HepG2 (cell line): ENCODE data around the gene TMED3. TPM values are rescaled to one million over a fixed set of nuclear protein-coding genes. Genes with fewer than 3 reads are reported as not detected.
A peak's percentile ranks its signal among the peaks of the same experiment; 100 is the strongest.

Experiments
- HIVEP1 ChIP-seq: sonication (generic); formaldehyde crosslinking; IDR thresholded peaks from 2 replicates; pipeline ENCODE4 v1.4.0; 2020; ENCODE audit warnings: mild to moderate bottlenecking, missing genetic modification reagents
- KDM2A ChIP-seq: sonication (generic); formaldehyde crosslinking; IDR thresholded peaks from 2 replicates; pipeline ENCODE4 v1.4.0; 2020; ENCODE audit warnings: low read depth, missing genetic modification reagents, borderline replicate concordance
- NCOA2 ChIP-seq: sonication (generic); formaldehyde crosslinking; IDR thresholded peaks from 2 replicates; pipeline ENCODE4 v1.8.0; 2022; ENCODE audit warnings: inconsistent platforms
- SOX5 ChIP-seq: IDR thresholded peaks from 2 replicates; pipeline ENCODE4 v1.6.1; 2016; ENCODE audit warnings: borderline replicate concordance
- ZBTB42 ChIP-seq: sonication (generic); formaldehyde crosslinking; IDR thresholded peaks from 2 replicates; pipeline ENCODE4 v1.5.0; 2020; ENCODE audit warnings: mild to moderate bottlenecking, missing genetic modification reagents
- ZIK1 ChIP-seq: sonication (generic); formaldehyde crosslinking; IDR thresholded peaks from 2 replicates; pipeline ENCODE4 v1.5.0; 2020; ENCODE audit warnings: mild to moderate bottlenecking, low read depth, missing genetic modification reagents, borderline replicate concordance
- ZNF10 ChIP-seq: sonication (generic); formaldehyde crosslinking; IDR thresholded peaks from 2 replicates; pipeline ENCODE4 v1.4.0; 2020; ENCODE audit warnings: mild to moderate bottlenecking, low read depth, missing genetic modification reagents, borderline replicate concordance
- ZNF264 ChIP-seq: sonication (generic); formaldehyde crosslinking; IDR thresholded peaks from 2 replicates; pipeline ENCODE4 v1.4.0; 2020; ENCODE audit warnings: missing genetic modification reagents
- ZNF709 ChIP-seq: sonication (generic); formaldehyde crosslinking; IDR thresholded peaks from 2 replicates; pipeline ENCODE4 v1.5.0; 2020; ENCODE audit warnings: mild to moderate bottlenecking, missing genetic modification reagents
- ZNF775 ChIP-seq: sonication (generic); formaldehyde crosslinking; IDR thresholded peaks from 2 replicates; pipeline ENCODE4 v1.4.0; 2020; ENCODE audit warnings: missing genetic modification reagents, mild to moderate bottlenecking, moderate library complexity, borderline replicate concordance
- ZSCAN29 ChIP-seq: sonication (generic); formaldehyde crosslinking; conservative IDR thresholded peaks from 2 replicates; pipeline ENCODE4 v1.4.0; 2020; ENCODE audit warnings: mild to moderate bottlenecking, missing genetic modification reagents
- polyA plus RNA-seq, 8 experiments: library from polyadenylated mRNA; depleted of rRNA in 3 of 8; stranded (reverse) in 7 of 8; unstranded in 1 of 8; fragments of >200 nt; fragmentation: Illumina TruSeq in 4 of 8; extraction: Trizol in 4 of 8; gene quantifications; 2 replicates each; pipeline versions ENCODE4 v1.2.1 to v1.2.3, GENCODE V29; 2011 to 2016; ENCODE audit warnings: low read depth in 4 of 8, missing spikeins in 1 of 8, mixed read lengths in 1 of 8; ENCODE audit not compliant: insufficient read depth in 1 of 8
- total RNA-seq, 5 experiments: library from RNA; depleted of rRNA; stranded (reverse); fragments of >200 nt; fragmentation: Illumina TruSeq; extraction: Trizol; gene quantifications; 2 replicates each; pipeline ENCODE4 v1.2.3, GENCODE V29; 2016; ENCODE audit warnings: low read depth in 1 of 5
- TF ChIP-seq, protein P1 (sequence below): sonication (generic); formaldehyde crosslinking; IDR thresholded peaks from 2 replicates; pipeline ENCODE4 v1.4.0; 2020; ENCODE audit warnings: missing genetic modification reagents
- TF ChIP-seq, protein P2 (sequence below): sonication (generic); formaldehyde crosslinking; IDR thresholded peaks from 2 replicates; pipeline ENCODE4 v1.4.0; 2020; ENCODE audit warnings: missing genetic modification reagents
- TF ChIP-seq, protein P3 (sequence below): sonication (generic); formaldehyde crosslinking; IDR thresholded peaks from 2 replicates; pipeline ENCODE4 v1.5.1; 2020; ENCODE audit warnings: mild to moderate bottlenecking, missing genetic modification reagents, moderate library complexity
- TF ChIP-seq, protein P4 (sequence below): sonication (generic); formaldehyde crosslinking; IDR thresholded peaks from 2 replicates; pipeline ENCODE4 v1.4.0; 2020; ENCODE audit warnings: mild to moderate bottlenecking, missing genetic modification reagents
- TF ChIP-seq, protein P5 (sequence below): sonication (generic); formaldehyde crosslinking; IDR thresholded peaks from 2 replicates; pipeline ENCODE4 v1.8.1; 2022; ENCODE audit warnings: mild to moderate bottlenecking, missing genetic modification reagents

Gene TMED3
- total and polyA plus RNA-seq, 2 of the 13 experiments (the other 11 are each of a cell fraction or from before 2014, with no cell fraction given), result 125 to 155 TPM

DNA sequence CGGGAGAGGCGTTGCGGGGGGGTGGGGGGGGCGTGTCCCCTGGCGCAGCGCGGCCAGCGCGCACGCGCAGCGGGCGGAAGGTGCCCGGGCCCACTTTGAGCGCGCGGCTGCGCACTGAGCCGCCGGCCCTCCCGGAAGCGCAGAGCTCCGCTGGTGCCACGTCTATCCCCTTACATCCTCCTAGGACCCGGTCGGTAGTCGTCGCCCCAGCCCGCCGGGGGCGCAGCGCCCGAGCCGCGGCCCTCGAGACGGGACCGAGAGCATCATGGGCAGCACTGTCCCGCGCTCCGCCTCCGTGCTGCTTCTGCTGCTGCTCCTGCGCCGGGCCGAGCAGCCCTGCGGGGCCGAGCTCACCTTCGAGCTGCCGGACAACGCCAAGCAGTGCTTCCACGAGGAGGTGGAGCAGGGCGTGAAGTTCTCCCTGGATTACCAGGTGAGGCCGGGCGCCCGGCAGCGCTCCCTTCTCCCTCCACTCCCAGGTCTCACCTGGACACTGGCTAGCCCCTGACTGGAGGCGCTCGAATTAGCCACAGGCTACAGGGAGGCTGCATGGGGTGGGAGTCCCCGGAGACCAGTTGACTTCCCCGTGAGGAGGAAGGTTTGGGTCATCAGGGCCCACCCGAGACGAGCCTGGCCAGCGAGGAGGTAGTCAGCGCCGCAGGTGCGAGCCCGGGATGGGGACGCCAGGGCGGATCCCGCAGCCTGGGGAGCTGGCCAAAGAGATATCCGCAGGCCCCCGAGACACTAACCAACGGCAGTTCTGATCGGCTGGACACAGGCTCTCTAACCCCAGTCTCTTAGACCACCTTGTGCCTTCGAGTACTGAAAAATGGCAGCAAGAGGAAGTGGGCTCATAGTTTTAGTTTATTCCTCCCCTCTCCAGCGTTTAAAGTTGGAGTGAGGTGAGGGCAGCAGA is at the start of gene TMED3 (continued):
- peak; percentile 87 for TF ChIP-seq KDM2A (CRISPR knock-in tag)
- peak; percentile 82; the same call in 1 of the 2 replicates for TF ChIP-seq ZNF264 (CRISPR knock-in tag)
- TF ChIP-seq, protein P1, sequence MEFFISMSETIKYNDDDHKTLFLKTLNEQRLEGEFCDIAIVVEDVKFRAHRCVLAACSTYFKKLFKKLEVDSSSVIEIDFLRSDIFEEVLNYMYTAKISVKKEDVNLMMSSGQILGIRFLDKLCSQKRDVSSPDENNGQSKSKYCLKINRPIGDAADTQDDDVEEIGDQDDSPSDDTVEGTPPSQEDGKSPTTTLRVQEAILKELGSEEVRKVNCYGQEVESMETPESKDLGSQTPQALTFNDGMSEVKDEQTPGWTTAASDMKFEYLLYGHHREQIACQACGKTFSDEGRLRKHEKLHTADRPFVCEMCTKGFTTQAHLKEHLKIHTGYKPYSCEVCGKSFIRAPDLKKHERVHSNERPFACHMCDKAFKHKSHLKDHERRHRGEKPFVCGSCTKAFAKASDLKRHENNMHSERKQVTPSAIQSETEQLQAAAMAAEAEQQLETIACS, result no peak
- TF ChIP-seq, protein P2, sequence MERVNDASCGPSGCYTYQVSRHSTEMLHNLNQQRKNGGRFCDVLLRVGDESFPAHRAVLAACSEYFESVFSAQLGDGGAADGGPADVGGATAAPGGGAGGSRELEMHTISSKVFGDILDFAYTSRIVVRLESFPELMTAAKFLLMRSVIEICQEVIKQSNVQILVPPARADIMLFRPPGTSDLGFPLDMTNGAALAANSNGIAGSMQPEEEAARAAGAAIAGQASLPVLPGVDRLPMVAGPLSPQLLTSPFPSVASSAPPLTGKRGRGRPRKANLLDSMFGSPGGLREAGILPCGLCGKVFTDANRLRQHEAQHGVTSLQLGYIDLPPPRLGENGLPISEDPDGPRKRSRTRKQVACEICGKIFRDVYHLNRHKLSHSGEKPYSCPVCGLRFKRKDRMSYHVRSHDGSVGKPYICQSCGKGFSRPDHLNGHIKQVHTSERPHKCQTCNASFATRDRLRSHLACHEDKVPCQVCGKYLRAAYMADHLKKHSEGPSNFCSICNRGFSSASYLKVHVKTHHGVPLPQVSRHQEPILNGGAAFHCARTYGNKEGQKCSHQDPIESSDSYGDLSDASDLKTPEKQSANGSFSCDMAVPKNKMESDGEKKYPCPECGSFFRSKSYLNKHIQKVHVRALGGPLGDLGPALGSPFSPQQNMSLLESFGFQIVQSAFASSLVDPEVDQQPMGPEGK, result peak; percentile 68
- TF ChIP-seq ZNF10 (CRISPR knock-in tag), result no peak
- TF ChIP-seq, protein P3, sequence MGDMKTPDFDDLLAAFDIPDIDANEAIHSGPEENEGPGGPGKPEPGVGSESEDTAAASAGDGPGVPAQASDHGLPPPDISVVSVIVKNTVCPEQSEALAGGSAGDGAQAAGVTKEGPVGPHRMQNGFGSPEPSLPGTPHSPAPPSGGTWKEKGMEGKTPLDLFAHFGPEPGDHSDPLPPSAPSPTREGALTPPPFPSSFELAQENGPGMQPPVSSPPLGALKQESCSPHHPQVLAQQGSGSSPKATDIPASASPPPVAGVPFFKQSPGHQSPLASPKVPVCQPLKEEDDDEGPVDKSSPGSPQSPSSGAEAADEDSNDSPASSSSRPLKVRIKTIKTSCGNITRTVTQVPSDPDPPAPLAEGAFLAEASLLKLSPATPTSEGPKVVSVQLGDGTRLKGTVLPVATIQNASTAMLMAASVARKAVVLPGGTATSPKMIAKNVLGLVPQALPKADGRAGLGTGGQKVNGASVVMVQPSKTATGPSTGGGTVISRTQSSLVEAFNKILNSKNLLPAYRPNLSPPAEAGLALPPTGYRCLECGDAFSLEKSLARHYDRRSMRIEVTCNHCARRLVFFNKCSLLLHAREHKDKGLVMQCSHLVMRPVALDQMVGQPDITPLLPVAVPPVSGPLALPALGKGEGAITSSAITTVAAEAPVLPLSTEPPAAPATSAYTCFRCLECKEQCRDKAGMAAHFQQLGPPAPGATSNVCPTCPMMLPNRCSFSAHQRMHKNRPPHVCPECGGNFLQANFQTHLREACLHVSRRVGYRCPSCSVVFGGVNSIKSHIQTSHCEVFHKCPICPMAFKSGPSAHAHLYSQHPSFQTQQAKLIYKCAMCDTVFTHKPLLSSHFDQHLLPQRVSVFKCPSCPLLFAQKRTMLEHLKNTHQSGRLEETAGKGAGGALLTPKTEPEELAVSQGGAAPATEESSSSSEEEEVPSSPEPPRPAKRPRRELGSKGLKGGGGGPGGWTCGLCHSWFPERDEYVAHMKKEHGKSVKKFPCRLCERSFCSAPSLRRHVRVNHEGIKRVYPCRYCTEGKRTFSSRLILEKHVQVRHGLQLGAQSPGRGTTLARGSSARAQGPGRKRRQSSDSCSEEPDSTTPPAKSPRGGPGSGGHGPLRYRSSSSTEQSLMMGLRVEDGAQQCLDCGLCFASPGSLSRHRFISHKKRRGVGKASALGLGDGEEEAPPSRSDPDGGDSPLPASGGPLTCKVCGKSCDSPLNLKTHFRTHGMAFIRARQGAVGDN (CRISPR knock-in tag), result peak; percentile 97
- TF ChIP-seq HIVEP1, result no peak
- peak; percentile 60; the same call in 1 of the 2 replicates for TF ChIP-seq ZIK1 (CRISPR knock-in tag)
- TF ChIP-seq, protein P4, sequence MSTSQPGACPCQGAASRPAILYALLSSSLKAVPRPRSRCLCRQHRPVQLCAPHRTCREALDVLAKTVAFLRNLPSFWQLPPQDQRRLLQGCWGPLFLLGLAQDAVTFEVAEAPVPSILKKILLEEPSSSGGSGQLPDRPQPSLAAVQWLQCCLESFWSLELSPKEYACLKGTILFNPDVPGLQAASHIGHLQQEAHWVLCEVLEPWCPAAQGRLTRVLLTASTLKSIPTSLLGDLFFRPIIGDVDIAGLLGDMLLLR (CRISPR knock-in tag), result 0 out of 2 replicates have a peak, but pooled peaks have one; percentile 49
- TF ChIP-seq, protein P5, sequence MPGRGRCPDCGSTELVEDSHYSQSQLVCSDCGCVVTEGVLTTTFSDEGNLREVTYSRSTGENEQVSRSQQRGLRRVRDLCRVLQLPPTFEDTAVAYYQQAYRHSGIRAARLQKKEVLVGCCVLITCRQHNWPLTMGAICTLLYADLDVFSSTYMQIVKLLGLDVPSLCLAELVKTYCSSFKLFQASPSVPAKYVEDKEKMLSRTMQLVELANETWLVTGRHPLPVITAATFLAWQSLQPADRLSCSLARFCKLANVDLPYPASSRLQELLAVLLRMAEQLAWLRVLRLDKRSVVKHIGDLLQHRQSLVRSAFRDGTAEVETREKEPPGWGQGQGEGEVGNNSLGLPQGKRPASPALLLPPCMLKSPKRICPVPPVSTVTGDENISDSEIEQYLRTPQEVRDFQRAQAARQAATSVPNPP (CRISPR knock-in tag), result no peak
- 0 out of 2 replicates have a peak, but pooled peaks have one; percentile 48 for TF ChIP-seq ZNF775 (CRISPR knock-in tag)
- TF ChIP-seq SOX5 (CRISPR knock-in tag), result no peak
- no peak for TF ChIP-seq NCOA2 (CRISPR knock-in tag)
- peak; percentile 34; the same call in 1 of the 2 replicates for TF ChIP-seq ZNF709 (CRISPR knock-in tag)
- 0 out of 2 replicates have a peak, but pooled peaks have one; percentile 68 for TF ChIP-seq ZSCAN29 (CRISPR knock-in tag)
- no peak; the same call in 1 of the 2 replicates for TF ChIP-seq ZBTB42
